Frontal cortex (tissue), 4 donors: ENCODE data around the gene MSANTD1. TPM values are rescaled to one million over a fixed set of nuclear protein-coding genes. Genes with fewer than 3 reads are reported as not detected.

Source experiments
- DNase-seq, 2 donors: peaks; one replicate each; pipeline ENCODE4 v3.0.0; 2012; ENCODE audit warnings: low spot score in 2 of 2
- FAIRE-seq: peaks from 2 replicates; lab custom pipeline; 2012; peaks lifted over from hg19 to GRCh38; lab: Jason Lieb, UNC
- total RNA-seq: library from RNA; depleted of rRNA; stranded (reverse); fragments of >200 nt; gene quantifications from one replicate; pipeline ENCODE4 v1.2.3, GENCODE V29; 2014
- donor health status: control.
- donor health status: control.
- donor health status: control.

MSANTD1 gene
- total RNA-seq, 1 donor from 2014 or later: 6.5 TPM

DNA sequence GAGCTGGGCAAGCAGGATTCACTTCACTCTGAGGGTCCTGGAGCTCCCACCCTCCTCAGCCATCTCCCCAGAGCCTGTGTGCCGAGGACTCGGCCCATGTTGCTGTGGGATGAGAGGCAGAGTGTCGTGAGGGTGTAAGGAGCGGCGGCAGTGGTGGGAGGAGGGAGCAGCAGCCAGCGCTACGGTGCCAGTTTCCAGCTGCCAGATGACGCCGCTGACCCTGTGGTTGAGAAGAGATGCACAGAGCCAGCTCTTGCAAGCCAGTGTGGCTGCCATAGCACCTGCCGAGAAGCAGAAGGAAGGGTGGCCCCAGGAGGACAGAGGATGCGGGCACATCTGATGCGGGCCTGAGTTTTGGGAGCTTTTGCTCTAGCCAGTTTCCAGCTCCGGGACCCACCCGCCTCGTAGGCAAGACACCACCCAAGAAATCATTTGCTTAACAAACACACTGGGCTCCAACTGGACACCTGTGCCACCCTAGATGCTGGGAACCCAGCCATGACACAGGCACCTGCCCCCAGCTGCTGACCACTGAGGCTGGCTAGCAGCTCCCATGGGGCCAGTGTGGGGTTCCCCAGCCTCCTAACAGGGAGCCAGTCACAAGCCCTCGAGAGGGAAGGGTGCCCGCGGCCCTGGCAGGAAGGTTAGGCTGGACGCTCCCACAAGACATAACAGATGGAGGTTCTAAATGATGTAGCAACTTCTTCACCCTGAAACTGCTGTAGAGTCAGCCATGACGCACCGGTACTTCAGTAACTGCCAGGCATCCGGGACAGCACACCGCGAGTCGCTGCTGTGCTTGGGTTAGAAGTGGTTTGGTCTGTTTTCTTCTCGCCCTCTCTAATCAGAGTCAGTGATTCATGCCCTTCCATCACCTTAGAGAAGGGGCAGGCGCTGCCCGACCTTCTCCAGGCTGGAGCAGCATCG, 8.9 kb downstream of the MSANTD1 start:
- FAIRE-seq (no peak), DNase-seq (no peak)

DNA sequence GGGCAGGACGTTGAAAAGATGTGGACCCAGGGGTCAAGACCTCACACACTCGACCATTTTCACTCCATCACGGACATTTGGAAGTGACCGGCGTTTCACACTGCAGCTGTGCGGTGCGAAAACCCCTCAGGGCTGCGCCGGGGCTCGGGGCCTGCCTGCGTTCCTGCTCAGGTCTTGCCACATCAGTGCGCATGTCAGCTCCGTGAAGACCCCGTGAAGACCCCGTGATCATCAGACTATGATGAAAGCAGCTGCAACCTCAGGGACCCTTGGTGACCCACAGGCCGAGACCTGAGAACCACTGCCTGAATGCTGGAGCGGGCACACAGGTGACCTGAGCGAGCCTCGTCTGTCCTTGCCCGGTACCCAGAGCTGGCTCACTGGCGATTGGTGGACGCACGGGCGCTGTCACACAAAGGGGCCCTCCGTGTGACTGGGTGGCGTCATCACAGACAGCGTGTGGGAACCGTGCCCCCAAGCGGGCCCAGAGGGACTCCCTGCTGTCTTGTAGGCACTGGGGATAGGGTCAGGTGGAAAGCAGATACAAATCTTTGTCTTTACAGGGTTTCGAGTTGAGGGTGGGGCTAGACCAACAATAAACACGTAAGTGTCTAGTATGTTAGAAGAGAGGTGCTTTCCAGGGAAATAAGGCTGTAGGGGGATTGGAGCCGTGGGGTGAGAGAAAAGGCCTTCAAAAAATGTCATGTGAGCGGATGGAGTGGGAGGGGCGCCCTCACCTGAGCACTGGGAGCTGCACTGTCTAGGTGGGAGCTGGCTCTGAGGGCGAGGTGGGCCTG, 12.7 kb downstream of the MSANTD1 start:
- FAIRE-seq: no peak
- DNase-seq: no peak

- DNase-seq (no peak), FAIRE-seq (no peak)
These were observed 13.5 kb downstream of the MSANTD1 start for GRCh38 chr4:3262208-3263052.

- FAIRE-seq: no peak
- no peak for DNase-seq
These were observed 14.3 kb downstream of the MSANTD1 start for GRCh38 chr4:3263053-3263875.

DNA sequence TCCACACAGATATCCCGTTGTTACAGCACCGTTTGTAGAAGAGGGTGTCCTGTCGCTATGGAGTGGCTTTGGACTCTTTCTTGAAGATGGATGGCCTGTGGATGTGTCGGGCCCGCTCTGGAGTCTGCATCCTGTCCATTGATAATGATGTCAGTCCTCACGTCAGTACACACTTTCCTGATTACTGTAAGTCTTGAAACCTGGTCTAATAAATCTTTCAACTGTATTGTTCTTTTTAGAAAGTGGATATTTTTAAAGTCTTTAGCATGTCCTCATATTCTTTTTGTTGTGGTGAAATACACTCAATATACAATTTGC, 14.9 kb downstream of the MSANTD1 start:
- no peak for FAIRE-seq
- DNase-seq: no peak

DNA sequence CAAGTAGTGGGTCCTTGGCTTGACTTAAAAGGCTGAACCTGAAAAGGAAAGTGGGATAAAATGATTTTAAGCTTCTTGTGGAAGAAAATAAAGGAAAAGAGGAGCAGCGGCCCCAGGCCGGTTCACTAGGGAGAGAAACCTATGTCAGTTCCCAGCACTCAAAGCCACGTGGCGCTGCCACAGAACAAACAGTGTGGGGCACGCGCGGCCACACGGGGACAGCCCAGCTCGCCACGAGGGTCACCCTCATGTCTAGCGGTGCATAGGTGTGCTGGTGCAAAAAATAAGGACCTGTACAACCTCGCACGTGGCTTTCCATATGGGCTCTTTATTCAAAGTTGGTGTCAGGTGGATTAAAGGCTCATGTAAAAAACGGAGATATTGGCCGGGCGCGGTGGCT, 17.1 kb downstream of the MSANTD1 start:
- DNase-seq (no peak), FAIRE-seq (no peak)

DNA sequence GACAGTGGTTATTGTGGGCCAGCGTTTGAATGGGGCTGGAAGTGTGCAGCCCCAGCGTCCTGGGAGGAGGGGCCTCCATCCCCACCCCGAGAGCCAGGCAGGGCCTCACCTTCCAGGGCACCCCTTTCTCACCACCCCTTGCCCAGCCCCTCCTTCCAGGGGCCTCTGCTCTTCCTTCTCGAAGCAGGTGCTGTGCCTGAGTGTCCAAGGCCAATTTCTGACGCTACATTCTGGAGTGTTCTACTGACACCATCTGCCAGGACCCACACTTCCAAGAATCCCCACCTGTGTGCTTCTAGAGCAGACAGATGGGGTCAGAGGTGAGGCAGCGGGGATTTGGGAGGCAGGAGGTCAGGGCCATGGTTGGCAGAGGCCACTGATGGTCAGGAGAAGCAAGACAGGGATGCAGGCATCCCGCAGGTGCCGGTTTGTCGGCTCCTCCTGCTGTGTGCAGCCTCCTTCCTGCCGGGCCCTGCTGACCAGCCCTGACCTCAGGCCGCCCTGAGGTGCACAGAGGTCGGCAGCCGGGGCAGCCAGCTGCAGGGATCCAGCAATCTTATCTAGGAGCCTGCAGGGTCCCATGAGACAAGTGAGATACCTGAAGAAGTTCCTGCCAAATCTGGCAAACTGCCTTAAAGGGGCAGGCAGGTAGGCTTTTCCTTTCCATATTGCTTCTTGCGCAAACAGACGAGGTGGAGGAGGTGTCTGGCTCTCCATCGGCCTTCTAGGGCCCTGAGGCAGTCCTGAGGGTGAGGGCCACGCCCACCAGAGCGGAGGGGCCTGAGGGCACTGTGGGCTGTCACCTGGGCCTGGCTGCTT, 18.8 kb downstream of the MSANTD1 start:
- DNase-seq (no peak), FAIRE-seq (no peak)

DNA sequence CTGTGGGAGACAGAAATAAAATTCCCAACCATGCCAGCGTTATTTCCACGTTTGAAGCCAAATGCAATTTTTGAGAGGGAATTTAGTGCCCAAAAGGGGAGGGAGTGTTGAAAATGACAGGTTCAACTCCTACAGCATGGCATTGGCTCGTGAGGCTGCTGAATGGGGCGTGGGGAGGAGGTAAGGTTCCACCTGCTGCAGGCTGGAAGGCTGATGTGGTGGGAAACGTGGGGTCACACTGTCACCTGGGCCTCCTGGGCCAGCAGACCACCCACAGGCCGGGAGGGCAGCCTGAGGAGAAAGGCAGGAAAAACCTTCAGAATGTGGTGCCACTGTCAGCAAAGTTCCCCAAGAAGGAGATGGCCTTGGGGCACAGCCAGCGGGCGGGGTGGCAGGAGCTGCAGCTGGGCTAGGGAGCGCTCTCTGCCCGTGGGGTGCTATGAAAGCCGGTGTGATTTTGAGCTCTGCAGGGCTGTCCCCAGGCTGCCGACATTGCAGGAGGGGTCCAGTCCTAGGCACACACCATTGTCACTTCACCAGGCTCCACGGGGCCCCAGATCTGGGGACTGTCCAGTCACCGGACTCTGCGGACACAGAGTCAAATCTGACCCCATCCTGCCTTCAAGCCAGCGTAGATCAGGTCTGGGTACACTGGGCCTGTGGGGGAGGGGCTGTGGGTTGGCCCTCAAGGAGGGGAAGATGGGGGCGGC, 19.6 kb downstream of the MSANTD1 start:
- no peak for DNase-seq
- no peak for FAIRE-seq

- DNase-seq: no peak
- no peak for FAIRE-seq
These were observed 20.4 kb downstream of the MSANTD1 start for GRCh38 chr4:3269105-3269927.

DNA sequence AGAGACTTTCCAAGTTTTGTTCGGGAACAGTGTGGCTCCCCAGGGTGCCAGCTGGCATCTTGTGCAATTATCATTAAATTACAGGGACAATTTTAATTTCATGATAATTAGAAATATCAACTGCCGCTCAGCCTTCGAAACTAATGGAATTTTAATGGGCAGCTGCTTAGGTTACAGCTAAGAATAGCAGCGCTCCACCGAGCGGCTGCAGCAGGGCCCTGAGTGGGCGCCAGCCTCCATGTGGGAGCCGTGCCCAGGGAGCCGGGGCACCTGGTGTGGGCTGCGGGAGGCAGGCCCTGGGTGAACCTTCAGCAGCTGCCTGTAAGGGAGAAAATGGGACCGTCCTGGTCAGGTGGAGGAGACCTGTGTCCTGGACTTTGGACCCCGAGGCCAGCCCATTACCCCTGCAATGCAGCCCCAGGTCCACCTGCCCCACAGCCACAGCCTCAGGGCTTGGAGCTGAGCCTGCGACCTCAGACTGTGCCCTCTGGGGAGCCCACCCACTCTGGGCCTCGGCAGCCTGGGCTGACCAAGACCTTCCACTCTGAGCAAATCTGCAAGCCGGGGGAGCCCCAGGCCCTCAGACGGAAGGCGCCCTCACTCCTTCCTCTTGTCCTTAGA, 21.1 kb downstream of the MSANTD1 start:
- DNase-seq (no peak), FAIRE-seq (no peak)

DNA sequence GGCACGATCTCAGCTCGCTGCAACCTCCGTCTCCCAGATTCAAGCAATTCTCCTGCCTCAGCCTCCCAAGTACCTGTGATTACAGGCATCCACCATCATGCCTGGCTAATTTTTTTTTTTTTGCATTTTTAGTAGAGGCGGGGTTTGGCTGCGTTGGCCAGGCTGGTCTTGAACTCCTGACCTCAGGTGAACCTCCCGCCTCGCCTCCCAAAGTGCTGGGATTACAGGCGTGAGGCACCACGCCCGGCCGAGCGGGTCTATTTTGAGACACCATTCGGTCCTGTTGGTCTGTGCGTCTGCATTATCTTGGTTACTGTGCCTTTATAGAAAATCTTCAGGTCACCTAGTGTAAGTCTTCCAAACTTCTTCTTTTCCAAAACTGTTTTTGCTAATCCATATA, 22.2 kb downstream of the MSANTD1 start:
- no peak for DNase-seq
- no peak for FAIRE-seq

- FAIRE-seq (no peak), DNase-seq (no peak)
These were observed 28.0 kb downstream of the MSANTD1 start for GRCh38 chr4:3276986-3277385.

DNA sequence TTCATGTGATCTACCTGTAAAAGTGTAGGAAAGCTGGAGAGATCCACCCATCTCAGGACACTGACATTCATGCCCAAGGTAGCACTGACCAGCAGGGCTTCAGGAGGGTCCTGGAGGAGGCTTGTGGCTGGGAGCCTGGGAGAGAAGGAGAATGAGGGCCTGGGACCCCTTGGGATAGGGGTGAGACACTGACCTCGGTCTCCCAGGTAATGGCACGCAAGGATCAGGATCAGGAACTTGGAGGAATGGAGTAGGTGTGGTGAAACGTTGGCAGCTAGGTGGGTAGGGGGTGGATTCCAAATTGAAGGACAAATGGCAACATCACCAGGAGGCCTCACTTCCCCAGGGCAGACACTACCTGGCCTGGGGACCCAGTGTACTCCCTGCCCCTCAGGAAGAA, 31.5 kb downstream of the MSANTD1 start:
- DNase-seq (no peak), FAIRE-seq (no peak)

DNA sequence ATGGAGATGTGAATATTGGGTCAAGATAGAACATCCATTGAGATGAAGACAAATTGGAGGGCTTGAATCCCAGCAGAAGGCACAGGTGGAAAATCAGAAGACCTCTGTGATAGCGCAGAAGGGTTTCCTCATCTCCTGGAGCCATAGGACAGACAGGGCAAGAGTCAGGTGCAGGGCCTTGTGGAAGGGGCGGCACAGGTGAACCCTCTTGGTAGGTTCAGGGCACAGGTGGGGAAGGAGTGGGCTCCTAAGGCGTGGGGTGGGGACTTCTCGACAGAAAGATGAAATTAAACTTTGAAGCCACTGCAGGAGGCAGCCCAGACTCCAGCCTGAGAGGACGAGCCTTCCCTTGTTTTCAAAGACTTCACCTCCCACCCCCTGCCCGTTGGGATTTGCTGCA, 34.5 kb downstream of the MSANTD1 start:
- no peak for FAIRE-seq

GRCh38 chr4:3283916-3284315, 35.0 kb downstream of the MSANTD1 start:
- FAIRE-seq (no peak), DNase-seq (no peak)

More for the DNA sequence above, 34.5 kb downstream of the MSANTD1 start:
- no peak for DNase-seq

DNA sequence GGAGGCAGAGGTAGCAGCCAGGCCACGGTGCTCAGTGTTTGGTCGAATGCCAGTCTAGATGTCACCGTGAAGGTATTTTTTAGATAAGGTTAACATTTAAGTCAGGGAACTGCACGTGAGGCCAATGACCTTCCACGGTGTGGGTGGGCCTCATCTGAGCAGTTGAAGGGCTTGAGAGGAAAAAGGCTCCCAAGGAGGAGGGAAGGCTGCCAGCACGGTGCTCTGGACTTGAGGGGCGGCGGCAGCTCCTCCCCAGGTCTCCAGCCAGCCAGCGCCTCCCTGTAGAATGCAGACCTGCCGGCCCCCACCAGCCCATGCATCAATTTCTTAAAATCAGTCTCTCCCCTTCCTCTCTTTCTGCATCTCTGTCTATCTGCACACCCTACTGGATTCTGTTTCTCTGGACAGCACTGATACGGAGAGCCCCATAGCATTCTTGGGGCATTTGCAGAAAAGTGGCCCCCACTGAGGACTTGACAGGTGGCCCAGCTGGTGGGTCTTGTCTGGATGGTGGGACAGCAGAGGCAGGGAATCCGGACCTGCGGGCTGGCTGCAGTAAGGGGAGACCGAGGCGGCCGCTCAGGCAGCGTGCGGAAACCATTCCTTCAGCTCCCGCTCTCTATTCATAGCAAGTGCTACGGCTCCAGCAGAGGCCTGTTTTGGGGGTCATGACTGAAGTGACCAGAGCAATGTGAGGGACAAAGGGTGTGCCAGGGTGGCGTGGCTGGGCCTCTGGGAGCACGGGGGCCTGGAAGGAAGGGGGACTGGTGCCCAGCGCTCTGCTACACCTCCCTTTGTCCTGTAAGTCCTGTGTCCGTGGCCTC, 36.0 kb downstream of the MSANTD1 start:
- DNase-seq (no peak), FAIRE-seq (no peak)
